ENCODE measurements around the gene SUSD2. TPM values are rescaled to one million over a fixed set of nuclear protein-coding genes. Genes with fewer than 3 reads are reported as not detected.

SUSD2 gene
- total and polyA plus RNA-seq, 12 donors, result 0.28 to 62.7 (median 19.2) TPM

DNA sequence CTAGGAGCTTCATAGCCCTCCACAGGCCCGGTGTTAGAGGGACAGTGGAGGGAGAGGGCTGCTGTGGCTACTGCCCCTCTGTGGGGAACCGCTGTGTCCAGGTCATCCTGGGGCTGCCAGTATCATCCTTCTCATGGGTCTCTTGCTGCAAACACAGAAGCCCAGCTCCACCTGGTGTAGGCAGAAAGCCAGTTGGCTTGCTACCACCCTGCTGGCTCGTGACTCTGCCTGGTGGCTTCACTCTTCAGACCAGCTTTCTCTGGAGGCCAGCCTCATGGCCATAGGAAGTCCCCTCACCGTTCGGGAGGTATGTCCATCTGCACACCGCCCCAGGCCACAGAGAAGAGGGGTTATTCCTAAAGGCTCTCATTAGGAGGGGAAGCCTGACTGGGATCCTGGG is 19.4 kb upstream of the SUSD2 start:
- Histone ChIP-seq H3K27me3 (no peaks in the 10 kb centered on the region), H3K36me3 (replicated peaks in 1 of 2) (peaks cover 0 to 27% of the 10 kb centered on the region in 2 donors), H3K9me3 (replicated peaks in 1 of 3) (no peaks in the 10 kb centered on the region), H3K4me3 (no peak overlapping the region), H3K27ac (peak overlapping the region in 1 of 5 donors; percentile 13), H3K4me1 (replicated peaks in 1 of 2) (peaks cover 6 to 26% of the 10 kb centered on the region in 2 donors)
- 65 to 77% (median 71%) methylated on average over 5 to 6 of the region's 6 CpGs for WGBS, 4 donors
- intact Hi-C loops (cut with DNase I), result no loop called here
- DNase-seq, result peak in 3 of 7 donors; percentile 30 to 53 (median 53)
- TF ChIP-seq POLR2A (IDR thresholded peaks at IDR 0.05) (no peak), CTCF (IDR thresholded peaks at IDR 0.05) (no peak)

GRCh38 chr22:24162436-24162835 is 18.9 kb upstream of the SUSD2 start:
- Histone ChIP-seq H3K27ac (peak overlapping the region in 2 of 5 donors; percentile 7 to 13), H3K9me3 (replicated peaks in 1 of 3) (no peaks in the 10 kb centered on the region), H3K4me1 (replicated peaks in 1 of 2) (peaks cover under 1 to 21% of the 10 kb centered on the region in 2 donors), H3K36me3 (replicated peaks in 1 of 2) (peaks cover 0 to 32% of the 10 kb centered on the region in 2 donors), H3K4me3 (no peak overlapping the region), H3K27me3 (no peaks in the 10 kb centered on the region)
- no peak for TF ChIP-seq POLR2A (IDR thresholded peaks at IDR 0.05)
- 75 to 90% (median 80%) methylated on average over 6 of the region's 6 CpGs for WGBS, 4 donors
- peak in 1 of 7 donors; percentile 43 for DNase-seq
- intact Hi-C loops (cut with DNase I), result no loop called here

GRCh38 chr22:24164243-24164642 is 17.0 kb upstream of the SUSD2 start:
- Histone ChIP-seq H3K9me3 (replicated peaks in 1 of 3) (no peaks in the 10 kb centered on the region), H3K27me3 (no peaks in the 10 kb centered on the region), H3K27ac (peak overlapping the region in 1 of 5 donors; percentile 49), H3K4me1 (replicated peaks in 1 of 2) (peaks cover 0 to 16% of the 10 kb centered on the region in 2 donors), H3K36me3 (replicated peaks in 1 of 2) (peaks cover 0 to 44% of the 10 kb centered on the region in 2 donors), H3K4me3 (no peak overlapping the region)
- intact Hi-C loops (cut with DNase I), result no loop called here
- WGBS, 4 donors, result 91 to 96% (median 93%) methylated on average over 4 to 10 of the region's 10 CpGs
- no peak for DNase-seq
- TF ChIP-seq CTCF (IDR thresholded peaks at IDR 0.05), result no peak
- TF ChIP-seq POLR2A (IDR thresholded peaks at IDR 0.05), result no peak

DNA sequence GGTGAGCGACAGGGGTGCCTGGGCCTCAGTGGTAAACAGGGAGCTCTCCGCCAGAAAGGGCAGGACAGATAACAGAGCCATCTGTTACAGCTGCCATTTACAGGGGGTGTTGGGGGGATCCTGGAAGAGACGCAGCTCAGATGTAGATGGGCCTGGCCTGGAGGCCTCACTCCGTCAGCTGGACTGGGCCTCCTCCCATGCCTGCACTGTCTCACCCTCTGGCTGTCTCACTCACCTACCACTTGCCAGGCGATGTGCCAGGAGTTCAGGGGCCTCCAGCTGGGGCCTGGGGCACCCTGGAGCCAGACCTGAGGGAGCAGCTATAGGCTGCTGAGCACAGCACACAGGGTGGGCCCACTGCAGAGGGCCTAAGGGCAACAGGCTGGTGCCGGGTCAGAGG is 16.3 kb upstream of the SUSD2 start:
- peaks cover 0 to 16% of the 10 kb centered on the region in 2 donors for H3K4me1 ChIP-seq (replicated peaks in 1 of 2)
- WGBS, 4 donors, result 85 to 89% (median 87%) methylated on average over 2 to 6 of the region's 6 CpGs
- DNase-seq, result peak in 1 of 7 donors; percentile 65
- H3K27ac ChIP-seq, result peak overlapping the region in 1 of 5 donors; percentile 49
- no peaks in the 10 kb centered on the region for H3K9me3 ChIP-seq (replicated peaks in 1 of 3)
- intact Hi-C loops (cut with DNase I), result no loop called here
- H3K27me3 ChIP-seq, result no peaks in the 10 kb centered on the region
- peaks cover 0 to 44% of the 10 kb centered on the region in 2 donors for H3K36me3 ChIP-seq (replicated peaks in 1 of 2)
- no peak overlapping the region for H3K4me3 ChIP-seq
- TF ChIP-seq CTCF (IDR thresholded peaks at IDR 0.05) (no peak), POLR2A (IDR thresholded peaks at IDR 0.05) (no peak)

- intact Hi-C loops (cut with DNase I), result no loop called here
These were observed 15.6 kb upstream of the SUSD2 start for GRCh38 chr22:24165673-24166072.

More at GRCh38 chr22:24165673-24166072, 15.6 kb upstream of the SUSD2 start:
- H3K9me3 ChIP-seq (replicated peaks in 1 of 3), result no peaks in the 10 kb centered on the region
- peaks cover 0 to 11% of the 10 kb centered on the region in 2 donors for H3K4me1 ChIP-seq (replicated peaks in 1 of 2)
- WGBS, 4 donors, result 73 to 88% (median 87%) methylated on average over 3 to 5 of the region's 5 CpGs
- H3K27ac ChIP-seq, result peak overlapping the region in 1 of 5 donors; percentile 49
- no peaks in the 10 kb centered on the region for H3K27me3 ChIP-seq
- H3K4me3 ChIP-seq, result no peak overlapping the region
- no peak for DNase-seq
- H3K36me3 ChIP-seq (replicated peaks in 1 of 2), result peaks cover 0 to 44% of the 10 kb centered on the region in 2 donors
- no peak for TF ChIP-seq CTCF (IDR thresholded peaks at IDR 0.05)
- TF ChIP-seq POLR2A (IDR thresholded peaks at IDR 0.05), result no peak
